Calu3 (cell line): ENCODE results near the gene DYNC1H1. TPM values are rescaled to one million over a fixed set of nuclear protein-coding genes. Genes with fewer than 3 reads are reported as not detected.

Experiments used
- BruUV-seq: library from RNA; stranded (reverse); fragments of 400-500 nt; replicated peaks from 2 replicates; lab custom pipeline; 2021; lab: Mats Ljungman, UMichigan
- CTCF ChIA-PET: fragments of 300-600 bp; sonication (Branson Sonifier 250); formaldehyde crosslinking; loops from one replicate; lab custom pipeline; 2022; ENCODE audit warnings: antibody characterized with exemption; lab: Charles Lee
- DNase-seq: peaks from one replicate; pipeline ENCODE4 v3.0.0; 2022
- H3K27ac Mint-ChIP-seq: one replicate; pipeline ENCODE4 v1.8.0; 2022; ENCODE audit warnings: mixed read lengths; ENCODE audit not compliant: unreplicated experiment
- H3K27me3 Mint-ChIP-seq: one replicate; pipeline ENCODE4 v1.8.0; 2022; ENCODE audit warnings: mixed read lengths; ENCODE audit not compliant: unreplicated experiment
- H3K36me3 Mint-ChIP-seq: one replicate; pipeline ENCODE4 v1.8.0; 2022; ENCODE audit warnings: mild to moderate bottlenecking, moderate library complexity, mixed read lengths; ENCODE audit not compliant: insufficient read depth, unreplicated experiment
- H3K4me1 Mint-ChIP-seq: one replicate; pipeline ENCODE4 v1.8.0; 2022; ENCODE audit warnings: mild to moderate bottlenecking, low read depth, mixed read lengths; ENCODE audit not compliant: unreplicated experiment
- H3K4me3 Mint-ChIP-seq: one replicate; pipeline ENCODE4 v1.8.0; 2022; ENCODE audit warnings: mild to moderate bottlenecking, low read depth, moderate library complexity, mixed read lengths; ENCODE audit not compliant: unreplicated experiment
- H3K9me3 Mint-ChIP-seq: one replicate; pipeline ENCODE4 v1.8.0; 2022; ENCODE audit warnings: low read depth, mixed read lengths; ENCODE audit not compliant: unreplicated experiment
- intact Hi-C: fragments of 100-400 bp; cut with micrococcal nuclease; formaldehyde crosslinking; loops from one replicate; pipeline ENCODE4 v1.10.0; 2022; ENCODE audit not compliant: unreplicated experiment
- total RNA-seq: library from RNA; stranded (reverse); gene quantifications from 2 replicates; pipeline ENCODE4 v1.2.3, GENCODE V29; 2022
- TF ChIP-seq, protein P1 (sequence below): fragments of 200-600 bp; IDR thresholded peaks from one replicate; pipeline ENCODE4 v1.8.0; 2022; ENCODE audit warnings: antibody characterized with exemption; ENCODE audit not compliant: unreplicated experiment

The DYNC1H1 gene
- total RNA-seq, 1 experiment from 2014 or later: 529 TPM

DNA sequence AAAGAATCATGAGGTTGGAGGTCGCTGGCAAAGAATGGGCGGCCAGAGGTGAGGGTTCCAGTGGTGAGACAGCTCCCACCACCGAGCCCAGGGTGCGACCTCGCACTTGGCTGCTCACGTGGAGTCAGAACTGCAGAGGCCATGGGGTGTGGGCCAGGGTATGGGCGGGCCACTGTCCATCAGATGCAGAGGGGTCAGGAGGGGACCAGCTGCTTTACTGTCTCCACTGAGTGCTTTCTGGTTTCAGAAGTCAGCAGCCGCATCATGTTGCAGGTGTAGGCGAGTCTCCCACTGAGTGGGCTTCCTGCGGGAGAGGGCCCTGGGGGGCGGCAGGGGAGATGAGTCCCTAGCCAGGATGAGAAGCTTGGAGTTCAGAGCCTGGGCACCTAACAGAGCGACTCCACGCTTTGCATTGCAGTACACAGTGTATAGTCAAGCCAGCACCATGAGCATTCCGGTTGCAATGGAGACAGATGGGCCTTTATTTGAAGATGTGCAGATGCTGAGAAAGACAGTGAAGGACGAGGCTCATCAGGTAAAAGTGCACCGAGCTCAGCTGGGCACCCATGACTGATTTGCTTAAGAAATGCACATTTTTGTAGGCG lies 46.9 kb upstream of the DYNC1H1 start:
- intact Hi-C loops: no loop called here
- no TSS peak for BruUV-seq
- peaks cover 20% of the 10 kb centered on the region for H3K36me3 Mint-ChIP-seq
- no peak for DNase-seq
- CTCF ChIA-PET: no interaction called here
- TF ChIP-seq, protein P1, sequence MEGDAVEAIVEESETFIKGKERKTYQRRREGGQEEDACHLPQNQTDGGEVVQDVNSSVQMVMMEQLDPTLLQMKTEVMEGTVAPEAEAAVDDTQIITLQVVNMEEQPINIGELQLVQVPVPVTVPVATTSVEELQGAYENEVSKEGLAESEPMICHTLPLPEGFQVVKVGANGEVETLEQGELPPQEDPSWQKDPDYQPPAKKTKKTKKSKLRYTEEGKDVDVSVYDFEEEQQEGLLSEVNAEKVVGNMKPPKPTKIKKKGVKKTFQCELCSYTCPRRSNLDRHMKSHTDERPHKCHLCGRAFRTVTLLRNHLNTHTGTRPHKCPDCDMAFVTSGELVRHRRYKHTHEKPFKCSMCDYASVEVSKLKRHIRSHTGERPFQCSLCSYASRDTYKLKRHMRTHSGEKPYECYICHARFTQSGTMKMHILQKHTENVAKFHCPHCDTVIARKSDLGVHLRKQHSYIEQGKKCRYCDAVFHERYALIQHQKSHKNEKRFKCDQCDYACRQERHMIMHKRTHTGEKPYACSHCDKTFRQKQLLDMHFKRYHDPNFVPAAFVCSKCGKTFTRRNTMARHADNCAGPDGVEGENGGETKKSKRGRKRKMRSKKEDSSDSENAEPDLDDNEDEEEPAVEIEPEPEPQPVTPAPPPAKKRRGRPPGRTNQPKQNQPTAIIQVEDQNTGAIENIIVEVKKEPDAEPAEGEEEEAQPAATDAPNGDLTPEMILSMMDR: no peak
- no peaks in the 10 kb centered on the region for H3K9me3 Mint-ChIP-seq
- no peak overlapping the region for H3K27ac Mint-ChIP-seq
- H3K4me1 Mint-ChIP-seq: no peaks in the 10 kb centered on the region
- H3K4me3 Mint-ChIP-seq: no peak overlapping the region
- H3K27me3 Mint-ChIP-seq: no peaks in the 10 kb centered on the region

DNA sequence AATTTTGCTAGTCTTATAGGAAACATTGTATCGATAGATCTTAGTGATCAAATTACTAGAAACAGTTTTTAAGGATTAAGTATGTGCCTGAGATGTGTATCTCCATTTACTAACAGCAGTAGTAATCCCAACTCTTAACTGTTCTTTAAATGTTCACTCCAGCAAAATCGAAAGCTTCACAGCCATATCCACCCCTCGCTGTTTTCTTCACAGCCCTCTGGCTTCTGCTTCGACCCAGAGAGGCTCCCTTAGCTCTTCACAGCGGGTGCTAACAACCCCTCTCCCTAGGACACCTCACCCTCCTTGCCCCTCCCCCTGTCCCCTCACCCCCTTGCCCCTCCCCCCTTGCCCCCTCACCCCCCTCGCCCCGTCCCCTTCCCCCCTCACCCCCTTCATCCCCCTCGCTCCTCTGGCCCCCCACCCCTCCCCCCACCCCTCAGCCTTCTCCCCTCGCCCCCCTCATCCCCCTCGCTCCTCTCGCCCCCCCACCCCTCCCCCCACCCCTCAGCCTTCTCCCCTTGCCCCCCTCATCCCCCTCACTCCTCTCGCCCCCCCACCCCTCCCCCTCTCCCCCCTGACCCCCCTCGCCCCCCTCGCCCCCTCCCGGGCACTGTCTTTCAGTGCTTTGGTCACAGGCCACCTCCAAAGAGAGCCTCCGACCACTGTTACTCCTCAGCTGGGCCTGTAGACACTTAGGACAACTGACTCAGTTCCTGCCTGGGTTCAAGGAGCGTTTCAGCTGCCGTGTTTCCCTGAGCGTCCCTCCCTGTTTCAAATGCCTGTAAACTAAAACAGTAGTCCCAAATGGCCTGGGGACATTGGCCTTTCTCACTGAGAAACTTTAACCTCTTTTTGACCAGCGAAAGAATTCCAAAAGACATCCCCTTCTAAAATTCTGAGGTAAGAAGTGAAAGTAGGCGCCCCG lies 46.0 kb upstream of the DYNC1H1 start:
- no TSS peak for BruUV-seq
- H3K36me3 Mint-ChIP-seq: peaks cover 20% of the 10 kb centered on the region
- CTCF ChIA-PET: no interaction called here
- H3K9me3 Mint-ChIP-seq: no peaks in the 10 kb centered on the region
- no peaks in the 10 kb centered on the region for H3K27me3 Mint-ChIP-seq
- H3K4me3 Mint-ChIP-seq: no peak overlapping the region
- intact Hi-C loops: no loop called here
- no peaks in the 10 kb centered on the region for H3K4me1 Mint-ChIP-seq
- DNase-seq: no peak
- H3K27ac Mint-ChIP-seq: no peak overlapping the region
- TF ChIP-seq, protein P1: no peak

DNA sequence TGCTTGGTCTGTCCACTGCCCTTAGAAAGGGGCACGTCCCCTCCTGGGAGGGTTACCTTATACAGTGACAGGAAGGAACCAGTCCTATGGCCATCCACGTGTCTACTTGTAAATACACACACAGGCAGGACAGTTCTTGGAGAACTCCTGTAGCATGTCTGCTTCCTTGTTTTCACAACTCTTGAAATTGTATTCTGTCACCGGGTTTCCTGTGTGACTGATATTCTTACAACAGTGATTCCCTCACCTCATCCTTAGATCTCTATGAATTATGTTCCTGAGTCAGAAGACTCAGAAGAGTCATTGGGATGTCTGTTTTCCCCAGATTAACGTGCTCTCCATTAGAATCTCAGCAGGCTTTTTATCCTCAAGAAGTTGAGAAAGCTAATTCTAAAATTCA lies 44.1 kb upstream of the DYNC1H1 start:
- TF ChIP-seq, protein P1: no peak
- intact Hi-C loops: loop anchor here (10.0 kb wide), 1 partner anchor 145 kb away; no protein-coding TSS in a partner anchor
- BruUV-seq: no TSS peak
- no peaks in the 10 kb centered on the region for H3K27me3 Mint-ChIP-seq
- H3K4me1 Mint-ChIP-seq: no peaks in the 10 kb centered on the region
- no peak overlapping the region for H3K4me3 Mint-ChIP-seq
- no peak for DNase-seq
- no peaks in the 10 kb centered on the region for H3K9me3 Mint-ChIP-seq
- no peak overlapping the region for H3K27ac Mint-ChIP-seq
- H3K36me3 Mint-ChIP-seq: peaks cover 12% of the 10 kb centered on the region
- CTCF ChIA-PET: no interaction called here

DNA sequence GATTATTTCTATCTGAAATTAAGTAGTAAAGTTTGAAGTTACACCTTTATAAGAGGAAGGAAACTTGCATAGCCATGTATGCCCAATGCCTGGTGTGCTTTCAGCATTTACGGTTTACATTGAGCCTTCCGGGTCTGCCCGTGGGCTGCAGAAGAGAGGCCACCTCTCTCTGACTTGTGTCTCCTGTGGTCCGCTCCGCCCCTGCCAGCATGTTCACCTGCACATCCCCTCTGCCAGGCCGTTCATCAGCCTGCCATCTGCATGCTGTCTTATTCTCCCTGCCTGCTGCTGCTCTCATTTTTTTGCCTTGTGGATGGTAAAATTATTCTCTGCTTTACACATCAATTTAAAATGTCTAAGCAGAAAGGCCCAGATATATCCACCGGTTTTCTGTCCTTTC lies 41.5 kb upstream of the DYNC1H1 start:
- intact Hi-C loops: loop anchor here (10.0 kb wide), 1 partner anchor 148 kb away; no protein-coding TSS in a partner anchor
- H3K36me3 Mint-ChIP-seq: peaks cover 6% of the 10 kb centered on the region
- CTCF ChIA-PET: no interaction called here

More for the DNA sequence above, 41.5 kb upstream of the DYNC1H1 start:
- BruUV-seq: no TSS peak
- Mint-ChIP-seq H3K27me3 (no peaks in the 10 kb centered on the region), H3K9me3 (no peaks in the 10 kb centered on the region), H3K4me1 (no peaks in the 10 kb centered on the region), H3K27ac (no peak overlapping the region), H3K4me3 (no peak overlapping the region)
- TF ChIP-seq, protein P1: no peak
- DNase-seq: no peak
